ENCODE measurements around the gene SRPRB.
"Not testable (repeated sequence)": the region's sequence is repeated elsewhere in the genome, so short reads cannot be mapped to it uniquely, and the experiment has no call there.

Gene SRPRB

GRCh38 chr3:133779626-133780203 lies 25.9 kb upstream of the SRPRB start:
- DNase-seq = no peak

- DNase-seq = not testable (repeated sequence)
Measured at GRCh38 chr3:133780756-133781155, 24.9 kb upstream of the SRPRB start.

- DNase-seq = no peak
Measured at GRCh38 chr3:133781570-133781969, 24.0 kb upstream of the SRPRB start.

GRCh38 chr3:133782454-133782853 lies 23.2 kb upstream of the SRPRB start:
- no peak for DNase-seq

GRCh38 chr3:133783762-133784161 lies 21.9 kb upstream of the SRPRB start:
- DNase-seq = no peak

- no peak for DNase-seq
Measured at GRCh38 chr3:133788024-133788423, 17.6 kb upstream of the SRPRB start.

GRCh38 chr3:133792171-133792763 lies 13.3 kb upstream of the SRPRB start:
- DNase-seq = peak; percentile 49

GRCh38 chr3:133797396-133798105 lies 8.1 kb upstream of the SRPRB start:
- no peak for DNase-seq

- DNase-seq = no peak
Measured at GRCh38 chr3:133799794-133800585, 5.6 kb upstream of the SRPRB start.

GRCh38 chr3:133803469-133803868 lies 2.1 kb upstream of the SRPRB start:
- no peak for DNase-seq

- no peak for DNase-seq
Measured at GRCh38 chr3:133804896-133805295, 719 bp upstream of the SRPRB start.

GRCh38 chr3:133805384-133805701 lies 272 bp upstream of the SRPRB start:
- no peak for DNase-seq

GRCh38 chr3:133812872-133813271 lies 7.3 kb downstream of the SRPRB start:
- no peak for DNase-seq

GRCh38 chr3:133815386-133815785 lies 9.8 kb downstream of the SRPRB start:
- no peak for DNase-seq

GRCh38 chr3:133820129-133820528 lies 14.5 kb downstream of the SRPRB start:
- DNase-seq = no peak

- DNase-seq = no peak
Measured at GRCh38 chr3:133820889-133821675, 15.5 kb downstream of the SRPRB start.

- peak; percentile 20 for DNase-seq
Measured at GRCh38 chr3:133821767-133822638, 16.4 kb downstream of the SRPRB start.

GRCh38 chr3:133824961-133825485 lies 19.4 kb downstream of the SRPRB start:
- no peak for DNase-seq

GRCh38 chr3:133825969-133826727 lies 20.5 kb downstream of the SRPRB start:
- DNase-seq = no peak

GRCh38 chr3:133827136-133827535 lies 21.5 kb downstream of the SRPRB start:
- DNase-seq = no peak

- no peak for DNase-seq
Measured at GRCh38 chr3:133827684-133828083, 22.1 kb downstream of the SRPRB start.

Data from OCI-M1 (cell line).